Neural cell (in vitro differentiated cells): ENCODE data around the gene LDLRAD3. TPM values are rescaled to one million over a fixed set of nuclear protein-coding genes. Genes with fewer than 3 reads are reported as not detected.

Experiments used
- H2AFZ ChIP-seq: fragments of 200-600, 300-800 bp; sonication (generic), shearing (Covaris generic); 2 replicates; pipeline ENCODE4 v1.6.0; 2014; ENCODE audit warnings: low read depth, mild to moderate bottlenecking, antibody characterized with exemption, low read length, moderate library complexity
- H3F3A ChIP-seq: fragments of 200-600 bp; shearing (Covaris generic); 2 replicates; pipeline ENCODE4 v1.6.1; 2016; ENCODE audit warnings: mild to moderate bottlenecking, moderate library complexity, mixed read lengths, antibody characterized with exemption, low read length; ENCODE audit not compliant: insufficient read depth, poor library complexity, severe bottlenecking
- H3K27ac ChIP-seq: fragments of 200-600, 300-800 bp; sonication (generic), shearing (Covaris generic); 2 replicates; pipeline ENCODE4 v1.5.1; 2014; ENCODE audit warnings: mild to moderate bottlenecking, low read length, moderate library complexity
- H3K27me3 ChIP-seq: fragments of 300-800, 200-600 bp; sonication (generic), shearing (Covaris generic); 2 replicates; pipeline ENCODE4 v1.6.0; 2014; ENCODE audit warnings: mild to moderate bottlenecking, low read depth, low read length, moderate library complexity; ENCODE audit not compliant: insufficient read depth
- H3K36me3 ChIP-seq: fragments of 300-800, 200-600 bp; sonication (generic), shearing (Covaris generic); 2 replicates; pipeline ENCODE4 v1.5.1; 2014; ENCODE audit warnings: mild to moderate bottlenecking, antibody characterized with exemption, low read length, moderate library complexity; ENCODE audit not compliant: insufficient read depth
- H3K4me2 ChIP-seq: fragments of 300-800, 200-600 bp; sonication (generic), shearing (Covaris generic); 2 replicates; pipeline ENCODE4 v1.6.0; 2014; ENCODE audit warnings: mild to moderate bottlenecking, low read length
- H3K4me3 ChIP-seq: fragments of 300-800, 200-600 bp; sonication (generic), shearing (Covaris generic); 2 replicates; pipeline ENCODE4 v1.5.1; 2014; ENCODE audit warnings: mild to moderate bottlenecking, low read length, moderate library complexity
- H3K79me2 ChIP-seq: fragments of 200-600 bp; shearing (Covaris generic); replicated peaks from 2 replicates; pipeline ENCODE4 v1.6.0; 2014; ENCODE audit warnings: mild to moderate bottlenecking, low read length, moderate library complexity; ENCODE audit not compliant: insufficient read depth
- H3K9ac ChIP-seq: fragments of 300-800, 200-600 bp; sonication (generic), shearing (Covaris generic); 2 replicates; pipeline ENCODE4 v1.6.1; 2016; ENCODE audit warnings: mild to moderate bottlenecking, low read length, mixed read lengths
- H3K9me2 ChIP-seq: fragments of 200-600 bp; shearing (Covaris generic); 2 replicates; pipeline ENCODE4 v1.6.1; 2016; ENCODE audit warnings: mild to moderate bottlenecking, low read length, mixed read lengths; ENCODE audit not compliant: insufficient read depth
- H3K9me3 ChIP-seq: fragments of 200-600, 300-800 bp; sonication (generic), shearing (Covaris generic); 2 replicates; pipeline ENCODE4 v1.6.1; 2016; ENCODE audit warnings: mild to moderate bottlenecking, mixed run types, low read length, moderate library complexity, mixed read lengths
- H4K20me1 ChIP-seq: fragments of 200-600 bp; shearing (Covaris generic); 2 replicates; pipeline ENCODE4 v1.6.1; 2016; ENCODE audit warnings: mild to moderate bottlenecking, mixed run types; ENCODE audit not compliant: insufficient read depth
- EP300 ChIP-seq: fragments of 450-650 bp; conservative IDR thresholded peaks from 2 replicates; pipeline ENCODE4 v1.6.1; 2014; ENCODE audit warnings: antibody characterized with exemption, mild to moderate bottlenecking, moderate library complexity; ENCODE audit not compliant: poor library complexity, severe bottlenecking
- EZH2 ChIP-seq: fragments of 200-600, 300-800 bp; shearing (Covaris generic), sonication (generic); IDR thresholded peaks from 2 replicates; pipeline ENCODE4 v1.6.1; 2014; ENCODE audit warnings: antibody characterized with exemption, low read length, borderline replicate concordance, mild to moderate bottlenecking; ENCODE audit not compliant: insufficient read depth, poor library complexity, severe bottlenecking
- MXI1 ChIP-seq: fragments of 450-650 bp; conservative IDR thresholded peaks from 2 replicates; pipeline ENCODE4 v1.6.1; 2014; ENCODE audit warnings: antibody characterized with exemption, mild to moderate bottlenecking; ENCODE audit not compliant: poor library complexity, severe bottlenecking
- POLR2AphosphoS5 ChIP-seq: IDR thresholded peaks from 2 replicates; pipeline ENCODE4 v1.6.1; 2012
- RAD21 ChIP-seq: fragments of 450-650 bp; conservative IDR thresholded peaks from 2 replicates; pipeline ENCODE4 v1.6.1; 2014; ENCODE audit warnings: antibody characterized with exemption, mild to moderate bottlenecking, moderate library complexity
- SMC3 ChIP-seq: fragments of 450-650 bp; conservative IDR thresholded peaks from 2 replicates; pipeline ENCODE4 v1.6.1; 2014; ENCODE audit warnings: antibody characterized with exemption, mild to moderate bottlenecking, moderate library complexity; ENCODE audit not compliant: poor library complexity
- TAF1 ChIP-seq: IDR thresholded peaks from 2 replicates; pipeline ENCODE4 v1.6.1; 2012; ENCODE audit warnings: low read depth
- polyA plus RNA-seq: library from polyadenylated mRNA; depleted of rRNA; stranded (reverse); fragments of >200 nt; gene quantifications from 2 replicates; pipeline ENCODE4 v1.2.3, GENCODE V29; 2014
- TF ChIP-seq, protein P1 (sequence below): fragments of 450-650 bp; IDR thresholded peaks from 2 replicates; pipeline ENCODE4 v1.5.1; 2014; ENCODE audit warnings: antibody characterized with exemption, mild to moderate bottlenecking, moderate library complexity; ENCODE audit not compliant: poor library complexity, severe bottlenecking
- TF ChIP-seq, protein P2 (sequence below): IDR thresholded peaks from 2 replicates; pipeline ENCODE4 v1.6.1; 2012; ENCODE audit warnings: borderline replicate concordance

Gene LDLRAD3
- polyA plus RNA-seq, 1 donor from 2014 or later, result 3.5 TPM

DNA sequence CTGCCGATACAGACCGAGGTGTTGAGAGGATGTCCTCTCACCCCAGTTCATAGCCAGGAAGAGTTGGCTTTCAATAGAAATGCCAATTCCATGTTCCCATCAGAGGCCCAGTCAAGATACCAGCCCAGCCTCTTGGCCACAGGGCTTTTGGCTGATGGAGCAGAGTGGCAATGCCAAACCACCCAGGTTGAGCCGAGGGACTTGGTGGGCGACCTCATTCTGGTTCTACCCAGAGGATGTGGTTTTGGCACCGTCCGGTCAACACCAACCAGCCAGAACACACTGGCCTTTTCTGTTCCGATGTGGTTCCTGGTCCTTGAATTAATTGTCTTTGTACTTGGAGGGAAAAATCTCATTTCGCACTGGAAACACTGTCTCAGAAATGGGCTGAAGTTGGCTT is 284.8 kb downstream of the LDLRAD3 start:
- no peaks in the 10 kb centered on the region for H3K79me2 ChIP-seq

DNA sequence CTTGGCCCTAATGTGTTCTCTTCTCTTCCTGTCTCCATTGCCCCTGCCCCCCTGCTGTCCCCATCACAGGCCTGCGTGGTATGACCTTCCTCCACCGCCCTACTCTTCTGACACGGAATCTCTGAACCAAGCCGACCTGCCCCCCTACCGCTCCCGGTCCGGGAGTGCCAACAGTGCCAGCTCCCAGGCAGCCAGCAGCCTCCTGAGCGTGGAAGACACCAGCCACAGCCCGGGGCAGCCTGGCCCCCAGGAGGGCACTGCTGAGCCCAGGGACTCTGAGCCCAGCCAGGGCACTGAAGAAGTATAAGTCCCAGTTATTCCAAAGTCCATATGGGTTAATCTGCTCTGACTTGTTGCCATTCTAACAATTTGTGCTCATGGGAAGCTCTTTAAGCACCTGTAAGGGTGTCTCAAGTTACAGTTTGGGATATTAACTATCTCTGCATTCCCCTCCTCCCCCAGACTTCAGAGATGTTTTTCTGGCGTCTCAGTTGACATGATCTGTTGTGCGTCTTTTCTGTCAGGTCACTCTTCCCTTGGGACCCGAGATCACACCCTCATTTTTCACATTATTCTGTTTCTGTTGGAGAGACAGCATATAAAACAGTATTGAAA is 285.3 kb downstream of the LDLRAD3 start:
- H3K4me2 ChIP-seq, result no peak overlapping the region

More for the DNA sequence above, 284.8 kb downstream of the LDLRAD3 start:
- H3F3A ChIP-seq, result no peaks in the 10 kb centered on the region
- H2AFZ ChIP-seq, result no peak overlapping the region
- no peak overlapping the region for H3K4me3 ChIP-seq
- TF ChIP-seq, protein P1, sequence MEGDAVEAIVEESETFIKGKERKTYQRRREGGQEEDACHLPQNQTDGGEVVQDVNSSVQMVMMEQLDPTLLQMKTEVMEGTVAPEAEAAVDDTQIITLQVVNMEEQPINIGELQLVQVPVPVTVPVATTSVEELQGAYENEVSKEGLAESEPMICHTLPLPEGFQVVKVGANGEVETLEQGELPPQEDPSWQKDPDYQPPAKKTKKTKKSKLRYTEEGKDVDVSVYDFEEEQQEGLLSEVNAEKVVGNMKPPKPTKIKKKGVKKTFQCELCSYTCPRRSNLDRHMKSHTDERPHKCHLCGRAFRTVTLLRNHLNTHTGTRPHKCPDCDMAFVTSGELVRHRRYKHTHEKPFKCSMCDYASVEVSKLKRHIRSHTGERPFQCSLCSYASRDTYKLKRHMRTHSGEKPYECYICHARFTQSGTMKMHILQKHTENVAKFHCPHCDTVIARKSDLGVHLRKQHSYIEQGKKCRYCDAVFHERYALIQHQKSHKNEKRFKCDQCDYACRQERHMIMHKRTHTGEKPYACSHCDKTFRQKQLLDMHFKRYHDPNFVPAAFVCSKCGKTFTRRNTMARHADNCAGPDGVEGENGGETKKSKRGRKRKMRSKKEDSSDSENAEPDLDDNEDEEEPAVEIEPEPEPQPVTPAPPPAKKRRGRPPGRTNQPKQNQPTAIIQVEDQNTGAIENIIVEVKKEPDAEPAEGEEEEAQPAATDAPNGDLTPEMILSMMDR, result no peak
- TF ChIP-seq TAF1 (no peak), EP300 (no peak), RAD21 (no peak), MXI1 (no peak), EZH2 (no peak), SMC3 (no peak), POLR2AphosphoS5 (no peak)
- TF ChIP-seq, protein P2, sequence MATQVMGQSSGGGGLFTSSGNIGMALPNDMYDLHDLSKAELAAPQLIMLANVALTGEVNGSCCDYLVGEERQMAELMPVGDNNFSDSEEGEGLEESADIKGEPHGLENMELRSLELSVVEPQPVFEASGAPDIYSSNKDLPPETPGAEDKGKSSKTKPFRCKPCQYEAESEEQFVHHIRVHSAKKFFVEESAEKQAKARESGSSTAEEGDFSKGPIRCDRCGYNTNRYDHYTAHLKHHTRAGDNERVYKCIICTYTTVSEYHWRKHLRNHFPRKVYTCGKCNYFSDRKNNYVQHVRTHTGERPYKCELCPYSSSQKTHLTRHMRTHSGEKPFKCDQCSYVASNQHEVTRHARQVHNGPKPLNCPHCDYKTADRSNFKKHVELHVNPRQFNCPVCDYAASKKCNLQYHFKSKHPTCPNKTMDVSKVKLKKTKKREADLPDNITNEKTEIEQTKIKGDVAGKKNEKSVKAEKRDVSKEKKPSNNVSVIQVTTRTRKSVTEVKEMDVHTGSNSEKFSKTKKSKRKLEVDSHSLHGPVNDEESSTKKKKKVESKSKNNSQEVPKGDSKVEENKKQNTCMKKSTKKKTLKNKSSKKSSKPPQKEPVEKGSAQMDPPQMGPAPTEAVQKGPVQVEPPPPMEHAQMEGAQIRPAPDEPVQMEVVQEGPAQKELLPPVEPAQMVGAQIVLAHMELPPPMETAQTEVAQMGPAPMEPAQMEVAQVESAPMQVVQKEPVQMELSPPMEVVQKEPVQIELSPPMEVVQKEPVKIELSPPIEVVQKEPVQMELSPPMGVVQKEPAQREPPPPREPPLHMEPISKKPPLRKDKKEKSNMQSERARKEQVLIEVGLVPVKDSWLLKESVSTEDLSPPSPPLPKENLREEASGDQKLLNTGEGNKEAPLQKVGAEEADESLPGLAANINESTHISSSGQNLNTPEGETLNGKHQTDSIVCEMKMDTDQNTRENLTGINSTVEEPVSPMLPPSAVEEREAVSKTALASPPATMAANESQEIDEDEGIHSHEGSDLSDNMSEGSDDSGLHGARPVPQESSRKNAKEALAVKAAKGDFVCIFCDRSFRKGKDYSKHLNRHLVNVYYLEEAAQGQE, result no peak
- H3K4me2 ChIP-seq, result no peak overlapping the region
- H3K9me3 ChIP-seq, result no peaks in the 10 kb centered on the region
- H3K27ac ChIP-seq, result no peak overlapping the region
- no peaks in the 10 kb centered on the region for H4K20me1 ChIP-seq
- H3K36me3 ChIP-seq, result no peaks in the 10 kb centered on the region
- H3K27me3 ChIP-seq, result no peaks in the 10 kb centered on the region
- no peak overlapping the region for H3K9ac ChIP-seq
- H3K9me2 ChIP-seq, result no peaks in the 10 kb centered on the region

More for the DNA sequence above, 285.3 kb downstream of the LDLRAD3 start:
- Histone ChIP-seq H3K27ac (no peak overlapping the region), H3K9me3 (no peaks in the 10 kb centered on the region), H3F3A (no peaks in the 10 kb centered on the region), H3K9ac (no peak overlapping the region), H3K36me3 (no peaks in the 10 kb centered on the region), H4K20me1 (no peaks in the 10 kb centered on the region), H3K9me2 (no peaks in the 10 kb centered on the region), H3K27me3 (no peaks in the 10 kb centered on the region), H3K79me2 (no peaks in the 10 kb centered on the region), H2AFZ (no peak overlapping the region), H3K4me3 (no peak overlapping the region)
- TF ChIP-seq SMC3 (no peak), EP300 (no peak), TAF1 (no peak), MXI1 (no peak), RAD21 (no peak), POLR2AphosphoS5 (no peak), EZH2 (no peak)
- TF ChIP-seq, protein P2, result no peak
- TF ChIP-seq, protein P1, result no peak
